ENCODE measurements around the gene RBCK1. TPM values are rescaled to one million over a fixed set of nuclear protein-coding genes. Genes with fewer than 3 reads are reported as not detected.

The RBCK1 gene
- total and polyA plus RNA-seq, 2 of the 4 experiments (the other 2 are of a cell fraction) = 29.9 to 84.2 TPM

GRCh38 chr20:400128-400453, 8.0 kb upstream of the RBCK1 start:
- Histone ChIP-seq H3K9me1 (ENCODE audit: insufficient read depth, low read length) (peaks cover 9% of the 10 kb centered on the region; the same call in 1 of the 2 replicates), H4K20me1 (ENCODE audit: insufficient read depth, low read length) (peaks cover 17% of the 10 kb centered on the region; the same call in 1 of the 2 replicates), H3K9ac (ENCODE audit: low read depth, low read length) (no peak overlapping the region), H3K36me3 (ENCODE audit: control insufficient read depth, insufficient read depth, low read length) (peaks cover 28% of the 10 kb centered on the region), H4K8ac (ENCODE audit: low read depth in 2 of 2, low read length in 2 of 2) (no peak overlapping the region), H2BK20ac (ENCODE audit: low read depth, low read length) (no peak overlapping the region), H4K5ac (ENCODE audit: low read depth, low read length) (no peak overlapping the region), H3K4me1 (ENCODE audit: control insufficient read depth, insufficient read depth, low read length) (peaks cover 4% of the 10 kb centered on the region; the same call in 1 of the 2 replicates), H2BK15ac (ENCODE audit: low read depth, low read length) (no peak overlapping the region), H3K56ac (ENCODE audit: extremely low read depth, insufficient read depth, low read length) (no peak overlapping the region), H2BK120ac (ENCODE audit: low read depth, low read length) (no peak overlapping the region), H3K79me1 (ENCODE audit: low read depth in 1 of 2, low read length in 2 of 2) (peaks cover 0 to 4% of the 10 kb centered on the region in 2 experiments; a peak in 1 of 4 replicates), H3K18ac (ENCODE audit: low read depth, low read length) (no peak overlapping the region), H3K4me3 (ENCODE audit: insufficient read depth, low read depth, low read length) (no peak overlapping the region), H2AK9ac (replicated peaks; ENCODE audit: low read depth, low read length, poor library complexity) (no peak overlapping the region), H2AFZ (replicated peaks; ENCODE audit: low read length, poor library complexity) (no peak overlapping the region), H4K91ac (ENCODE audit: insufficient read depth, low read depth, low read length) (no peak overlapping the region), H3K14ac (replicated peaks; ENCODE audit: low read depth, low read length) (no peak overlapping the region), H3K23ac (ENCODE audit: low read depth, low read length) (no peak overlapping the region), H3K27ac (ENCODE audit: insufficient read depth, low read length) (no peak overlapping the region), H3K4me2 (ENCODE audit: low read depth, low read length) (no peak overlapping the region), H3K27me3 (ENCODE audit: control insufficient read depth, insufficient read depth, low read length) (no peaks in the 10 kb centered on the region), H2AK5ac (ENCODE audit: low read depth, low read length) (no peak overlapping the region), H3K4ac (ENCODE audit: low read depth, low read length) (no peak overlapping the region), H3K9me3 (ENCODE audit: control insufficient read depth, insufficient read depth, low read length) (0 out of 2 replicates have a peak, but pooled peaks cover 3% of the 10 kb centered on the region), H2BK5ac (ENCODE audit: low read depth, low read length, poor library complexity, severe bottlenecking) (no peak overlapping the region)
- POLR2A ChIA-PET (ENCODE audit: unreplicated experiment) = no interaction called here
- WGBS, 2 experiments (ENCODE audit: extremely low coverage in 2 of 2, insufficient read length in 1 of 2) = no CpG with 5 or more reads among the region's 2 CpGs
- DNase-seq = no peak
- BruUV-seq (replicated peaks) = no TSS peak
- CTCF ChIA-PET = no interaction called here
- in situ Hi-C loops (cut with MboI; ENCODE audit: low sequenced_read_pairs) (no loop called here), dilution Hi-C loops (cut with HindIII; ENCODE audit: low sequenced_read_pairs, unreplicated experiment) (no loop called here), intact Hi-C loops (cut with micrococcal nuclease) (no loop called here)
- TF ChIP-seq CHD1 (IDR thresholded peaks at IDR 0.05; ENCODE audit: low read depth, low read length) = no peak
- TF ChIP-seq RFX5 (IDR thresholded peaks at IDR 0.05; ENCODE audit: low read depth, low read length) = no peak
- TF ChIP-seq CTCF (conservative IDR thresholded peaks at IDR 0.05; ENCODE audit: low read depth, low read length) = no peak
- TF ChIP-seq RCOR1 (IDR thresholded peaks at IDR 0.05; ENCODE audit: insufficient replicate concordance, low read length) = no peak
- TF ChIP-seq RAD21 (IDR thresholded peaks at IDR 0.05; ENCODE audit: low read length) = no peak
- ATAC-seq (ENCODE audit: low read depth) = no peak

Data from IMR-90 (cell line).